ENCODE measurements around the gene CMTM8. TPM values are rescaled to one million over a fixed set of nuclear protein-coding genes. Genes with fewer than 3 reads are reported as not detected.

The CMTM8 gene
- total and polyA plus RNA-seq, 8 donors, result 1.3 to 8.1 (median 5.3) TPM; not detected in 2

GRCh38 chr3:32401556-32402081 lies 163.1 kb downstream of the CMTM8 start:
- H3K27me3 ChIP-seq, result no peaks in the 10 kb centered on the region
- no peak for TF ChIP-seq POLR2A (IDR thresholded peaks at IDR 0.05)
- peak; percentile 29 to 62 (median 46) for TF ChIP-seq POLR2AphosphoS5 (IDR thresholded peaks at IDR 0.05)
- WGBS, 5 donors, result 0 to 5% (median 1%) methylated on average over 8 to 41 of the region's 41 CpGs
- H3K27ac ChIP-seq, result peak overlapping the region; percentile 84 to 97 (median 88)
- peaks cover 21 to 86% (median 57%) of the 10 kb centered on the region in 4 donors for H3K4me1 ChIP-seq
- intact Hi-C loops (cut with DNase I; ENCODE audit: low total_unique reads), result no loop called here
- peak overlapping the region; percentile 37 to 54 (median 50) for H3K4me3 ChIP-seq
- H3K9me3 ChIP-seq, result no peaks in the 10 kb centered on the region
- peak; percentile 74 to 91 for DNase-seq
- H3K36me3 ChIP-seq, result no peaks in the 10 kb centered on the region

GRCh38 chr3:32403663-32404062 lies 165.2 kb downstream of the CMTM8 start:
- TF ChIP-seq EP300 (IDR thresholded peaks at IDR 0.05) (no peak), CTCF (IDR thresholded peaks at IDR 0.05) (no peak), POLR2AphosphoS5 (IDR thresholded peaks at IDR 0.05) (no peak), POLR2A (IDR thresholded peaks at IDR 0.05) (no peak)
- DNase-seq, result no peak
- intact Hi-C loops (cut with DNase I; ENCODE audit: low total_unique reads), result no loop called here
- WGBS, 5 donors, result 69 to 82% (median 73%) methylated on average over 3 of the region's 3 CpGs
- Histone ChIP-seq H3K27ac (peak overlapping the region in 3 of 5 donors; percentile 85 to 97 (median 88)), H3K27me3 (no peaks in the 10 kb centered on the region), H3K36me3 (no peaks in the 10 kb centered on the region), H3K4me1 (peaks cover 25 to 88% (median 55%) of the 10 kb centered on the region in 4 donors), H3K9me3 (no peaks in the 10 kb centered on the region), H3K4me3 (no peak overlapping the region)

- intact Hi-C loops (cut with DNase I; ENCODE audit: low total_unique reads), result no loop called here
- peaks cover 25 to 79% (median 50%) of the 10 kb centered on the region in 4 donors for H3K4me1 ChIP-seq
- 55 to 80% (median 60%) methylated on average over 1 of the region's 1 CpG for WGBS, 5 donors
- H3K4me3 ChIP-seq, result no peak overlapping the region
- H3K36me3 ChIP-seq, result no peaks in the 10 kb centered on the region
- H3K27me3 ChIP-seq, result no peaks in the 10 kb centered on the region
- H3K27ac ChIP-seq, result peak overlapping the region in 3 of 5 donors; percentile 11 to 70 (median 70)
- TF ChIP-seq CTCF (IDR thresholded peaks at IDR 0.05) (no peak), EP300 (IDR thresholded peaks at IDR 0.05) (no peak), POLR2AphosphoS5 (IDR thresholded peaks at IDR 0.05) (no peak), POLR2A (IDR thresholded peaks at IDR 0.05) (no peak)
- no peaks in the 10 kb centered on the region for H3K9me3 ChIP-seq
- no peak for DNase-seq
Measured at GRCh38 chr3:32404714-32405113, 166.2 kb downstream of the CMTM8 start.

GRCh38 chr3:32405155-32405554 lies 166.7 kb downstream of the CMTM8 start:
- TF ChIP-seq POLR2AphosphoS5 (IDR thresholded peaks at IDR 0.05) (no peak), POLR2A (IDR thresholded peaks at IDR 0.05) (no peak), CTCF (IDR thresholded peaks at IDR 0.05) (no peak), EP300 (IDR thresholded peaks at IDR 0.05) (no peak)
- Histone ChIP-seq H3K4me3 (no peak overlapping the region), H3K27ac (peak overlapping the region in 3 of 5 donors; percentile 11 to 70 (median 70)), H3K9me3 (no peaks in the 10 kb centered on the region), H3K27me3 (no peaks in the 10 kb centered on the region), H3K36me3 (no peaks in the 10 kb centered on the region), H3K4me1 (peaks cover 25 to 78% (median 50%) of the 10 kb centered on the region in 4 donors)
- no peak for DNase-seq
- 11 to 31% (median 18%) methylated on average over 2 of the region's 2 CpGs for WGBS, 5 donors
- intact Hi-C loops (cut with DNase I; ENCODE audit: low total_unique reads), result no loop called here

GRCh38 chr3:32405711-32406323 lies 167.3 kb downstream of the CMTM8 start:
- WGBS, 5 donors, result 38 to 49% (median 49%) methylated on average over 6 to 7 of the region's 7 CpGs
- TF ChIP-seq EP300 (IDR thresholded peaks at IDR 0.05) (no peak), CTCF (IDR thresholded peaks at IDR 0.05) (no peak), POLR2A (IDR thresholded peaks at IDR 0.05) (no peak)

More at GRCh38 chr3:32405711-32406323, 167.3 kb downstream of the CMTM8 start:
- H3K36me3 ChIP-seq, result no peaks in the 10 kb centered on the region
- no peaks in the 10 kb centered on the region for H3K9me3 ChIP-seq
- intact Hi-C loops (cut with DNase I; ENCODE audit: low total_unique reads), result no loop called here
- H3K4me3 ChIP-seq, result no peak overlapping the region
- H3K27me3 ChIP-seq, result no peaks in the 10 kb centered on the region
- peaks cover 22 to 73% (median 46%) of the 10 kb centered on the region in 4 donors for H3K4me1 ChIP-seq
- no peak for DNase-seq
- peak overlapping the region in 3 of 5 donors; percentile 43 to 70 (median 70) for H3K27ac ChIP-seq
